GM20000 (cell line): ENCODE measurements around the gene ABHD11.

Source experiments
- DNase-seq: peaks from one replicate; pipeline ENCODE4 v3.0.0; 2012; ENCODE audit warnings: low spot score
- CTCF ChIP-seq: IDR thresholded peaks from 2 replicates; pipeline ENCODE4 v1.5.1; 2012; ENCODE audit warnings: mild to moderate bottlenecking, control low read depth; ENCODE audit errors: extremely low read depth, missing control alignments

ABHD11 gene

GRCh38 chr7:73734619-73735527, 3.7 kb downstream of the ABHD11 start:
- TF ChIP-seq CTCF: peak; percentile 66

DNA sequence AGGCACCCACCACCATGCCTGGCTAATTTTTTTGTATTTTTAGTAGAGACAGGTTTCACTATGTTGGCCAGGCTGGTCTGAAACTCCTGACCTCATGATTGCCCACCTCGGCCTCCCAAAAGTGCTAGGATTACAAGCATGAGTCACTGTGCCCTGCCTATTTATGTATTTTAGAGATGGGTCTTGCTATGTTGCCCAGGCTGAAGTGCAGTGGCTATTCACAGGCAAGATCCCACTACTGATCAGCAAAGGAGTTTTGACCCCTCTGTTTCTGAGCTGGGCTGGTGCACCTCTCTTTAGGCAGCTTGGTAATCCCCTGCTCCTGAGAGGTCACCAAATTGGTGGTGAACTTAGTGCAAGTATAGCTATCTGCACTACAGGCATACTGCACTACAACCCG, 6.2 kb downstream of the ABHD11 start:
- no peak for DNase-seq
- TF ChIP-seq CTCF: no peak

More at GRCh38 chr7:73734619-73735527, 3.7 kb downstream of the ABHD11 start:
- peak; percentile 71 for DNase-seq

DNA sequence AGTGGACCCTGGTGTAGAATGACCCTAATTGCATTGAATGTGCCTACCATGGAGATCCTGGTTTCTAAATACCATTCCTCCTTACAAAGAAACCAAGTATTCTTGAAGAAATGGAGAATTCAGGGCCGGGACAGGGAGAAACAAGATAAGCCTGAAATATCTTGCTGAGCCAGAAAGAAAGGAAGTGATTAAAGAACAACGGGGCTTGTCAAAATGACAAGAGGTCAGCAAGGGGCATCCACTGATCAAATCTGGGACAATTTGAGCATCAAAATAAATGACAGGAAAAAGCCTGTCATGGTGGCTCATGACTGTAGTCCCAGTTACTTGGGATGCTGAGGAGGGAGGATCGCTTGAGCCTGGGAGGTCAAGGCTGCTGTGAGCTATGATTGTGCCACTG, 8.1 kb downstream of the ABHD11 start:
- no peak for TF ChIP-seq CTCF
- DNase-seq: no peak

DNA sequence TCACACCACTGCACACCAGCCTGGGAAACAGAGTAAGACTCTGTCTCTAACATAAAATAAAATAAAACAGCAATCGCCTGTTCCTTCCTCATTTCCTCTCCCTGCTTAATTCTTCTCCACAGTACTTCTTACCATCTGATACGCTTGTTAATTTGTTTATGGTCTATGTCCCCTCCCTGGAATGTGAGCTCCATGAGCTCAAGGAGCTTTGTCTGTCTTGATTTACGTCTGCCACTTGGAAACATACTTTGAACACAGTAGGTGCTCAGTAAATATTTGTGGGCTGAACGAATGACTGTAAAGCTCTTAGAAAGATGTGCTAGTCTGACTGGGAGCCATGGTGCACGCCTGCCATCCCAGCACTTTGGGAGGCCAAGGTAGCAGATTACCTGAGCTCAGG, 10.1 kb downstream of the ABHD11 start:
- TF ChIP-seq CTCF: no peak

DNA sequence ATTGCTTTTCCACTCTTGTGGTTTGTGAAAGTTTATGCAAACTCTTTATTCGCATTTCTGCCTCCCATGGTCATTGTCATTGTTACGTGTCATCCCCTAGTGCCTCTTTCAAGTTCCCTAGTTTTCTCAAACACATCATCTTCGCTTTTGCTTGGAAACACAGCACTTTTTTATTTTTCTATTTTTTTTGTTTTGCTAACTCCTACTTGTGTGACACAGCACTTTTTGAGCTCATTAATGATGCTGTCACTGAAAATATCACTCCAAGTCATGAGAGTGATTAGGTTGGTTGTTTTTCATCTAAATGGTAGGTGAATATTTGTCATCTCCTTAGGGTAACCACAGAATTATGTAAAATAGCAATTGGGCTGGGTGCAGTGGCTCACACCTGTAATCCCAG, 10.7 kb downstream of the ABHD11 start:
- no peak for TF ChIP-seq CTCF
- DNase-seq: no peak

More for the DNA sequence above, 10.1 kb downstream of the ABHD11 start:
- no peak for DNase-seq

DNA sequence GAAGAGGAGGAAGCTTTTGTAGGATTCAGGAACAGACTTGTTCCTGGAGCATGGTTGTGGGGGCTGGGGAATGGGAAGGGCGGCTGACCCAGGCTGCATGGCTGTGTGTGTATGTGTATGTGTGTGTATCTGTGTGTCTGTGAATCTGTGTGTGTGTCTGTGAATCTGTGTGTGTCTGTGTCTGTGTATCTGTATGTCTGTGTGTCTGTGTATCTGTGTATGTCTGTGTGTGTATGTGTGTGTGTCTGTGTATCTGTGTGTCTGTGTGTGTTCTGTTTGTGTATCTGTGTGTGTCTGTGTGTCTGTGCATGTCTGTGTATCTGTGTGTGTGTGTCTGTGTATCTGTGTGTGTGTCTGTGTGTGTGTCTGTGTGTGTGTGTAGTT, 12.5 kb downstream of the ABHD11 start:
- TF ChIP-seq CTCF: no peak

GRCh38 chr7:73723813-73724212, 14.8 kb downstream of the ABHD11 start:
- TF ChIP-seq CTCF: no peak
- no peak for DNase-seq

More for the DNA sequence above, 12.5 kb downstream of the ABHD11 start:
- DNase-seq: no peak
